NCI-H187 (cell line): Measurements from ENCODE around the gene PCYT2.

ENCODE experiments used
- DNase-seq, 2 experiments: peaks; one replicate each; lab custom pipeline; 2025; lab: John Stamatoyannopoulos, UW

PCYT2 gene

GRCh38 chr17:81942167-81942553 lies 31.0 kb upstream of the PCYT2 start:
- DNase-seq = no peak

DNA sequence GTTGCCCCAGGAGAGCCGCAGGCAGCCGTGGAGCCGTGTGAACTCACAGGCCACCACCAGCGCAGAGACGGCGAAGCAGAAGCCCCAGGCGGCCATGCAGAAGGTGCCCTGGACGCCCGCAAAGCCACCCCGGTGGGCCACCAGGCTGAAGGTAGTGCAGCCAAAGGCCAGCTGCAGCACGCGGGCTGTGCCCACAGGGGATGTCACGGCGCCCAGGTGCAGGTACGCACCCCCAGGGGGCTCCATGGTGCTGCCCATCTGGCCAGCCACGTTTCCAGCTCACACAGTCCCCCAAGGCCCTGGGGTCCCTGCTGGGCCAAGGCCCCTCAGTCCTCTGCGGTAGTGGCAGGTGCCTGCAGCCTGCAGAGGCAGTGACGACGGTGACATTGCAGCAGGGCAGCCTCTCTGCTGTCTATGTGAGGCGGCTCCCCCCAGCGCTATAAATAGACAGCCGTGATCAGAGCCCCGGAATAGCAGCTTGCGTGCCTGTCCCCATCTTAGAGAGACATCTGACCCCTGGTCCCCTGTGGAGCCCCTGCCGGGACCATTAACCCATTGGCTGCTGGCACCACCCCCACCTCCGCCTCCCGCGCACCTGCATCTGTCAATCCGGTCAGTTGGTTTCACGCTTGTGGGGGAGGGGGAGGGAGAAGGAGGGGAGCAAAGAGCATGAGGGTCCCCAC lies 30.4 kb upstream of the PCYT2 start:
- no peak for DNase-seq

DNA sequence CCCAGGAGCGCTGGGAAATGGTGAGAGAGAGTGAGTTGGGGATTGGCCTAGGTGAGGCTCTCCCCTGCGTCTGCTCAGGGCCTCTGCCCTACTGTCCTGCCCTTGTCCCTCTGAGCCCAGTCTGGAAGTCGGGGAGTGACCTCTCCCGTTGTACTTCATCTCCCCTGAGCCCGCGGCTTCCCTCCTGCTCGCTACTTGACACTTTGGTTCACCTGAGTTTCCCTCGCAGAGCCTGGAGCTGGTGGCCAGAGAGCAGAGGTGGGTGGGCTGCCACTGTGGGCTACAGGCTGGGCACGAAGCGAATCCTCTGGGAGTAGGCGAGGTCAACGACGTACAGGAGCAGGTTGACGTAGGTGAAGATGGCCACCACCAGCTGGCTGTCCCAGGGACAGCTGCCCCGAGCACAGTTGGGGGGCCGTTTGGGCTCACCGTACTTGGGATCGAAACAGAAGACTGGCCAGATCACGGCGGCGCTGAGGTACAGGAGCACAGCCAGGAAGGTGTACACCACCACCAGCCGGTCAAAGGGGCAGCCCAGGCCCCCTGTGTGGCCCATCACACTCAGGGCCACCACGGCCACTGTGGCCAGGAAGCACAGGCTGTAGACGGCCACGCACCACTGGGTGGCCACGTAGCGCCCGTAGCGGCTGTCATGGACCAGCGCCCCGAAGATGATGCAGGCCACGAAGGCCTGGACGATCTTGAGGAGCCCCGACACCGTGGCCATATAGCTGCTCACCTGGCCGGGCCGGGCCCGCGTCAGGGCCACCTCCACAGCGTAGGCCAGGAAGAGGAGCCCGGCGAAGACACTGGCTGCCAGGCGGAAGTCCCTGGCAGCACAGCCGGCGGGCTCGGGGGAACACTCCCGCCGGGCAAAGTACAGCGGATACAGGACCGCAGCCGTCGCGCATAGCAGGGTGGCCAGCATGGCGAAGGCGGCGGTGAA lies 29.6 kb upstream of the PCYT2 start:
- DNase-seq = no peak

DNA sequence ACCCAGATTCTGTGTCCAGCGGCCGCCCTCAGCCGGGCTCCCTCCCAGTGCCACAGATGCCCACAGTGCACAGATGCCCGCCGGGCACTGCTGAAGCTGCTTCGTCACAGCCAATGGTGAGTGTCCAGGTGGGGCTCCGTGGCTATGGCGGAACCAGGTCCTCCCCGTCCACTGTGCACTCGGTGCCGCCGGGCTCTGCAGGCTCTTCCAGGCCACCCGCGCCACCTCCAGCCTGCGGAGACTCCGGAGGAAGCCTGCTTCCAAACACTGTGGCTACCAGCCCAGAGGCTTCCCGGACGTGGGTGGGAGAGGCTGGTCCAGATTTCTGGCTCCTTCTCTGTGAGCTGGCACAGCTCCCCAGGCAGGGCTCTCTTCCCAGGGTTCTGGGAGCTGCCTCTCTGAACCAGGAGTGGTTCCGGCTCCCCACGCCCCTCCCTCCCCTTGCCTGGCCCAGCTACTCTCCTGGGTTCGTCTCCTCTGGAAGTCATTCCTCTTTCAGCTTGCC lies 28.7 kb upstream of the PCYT2 start:
- no peak for DNase-seq

DNA sequence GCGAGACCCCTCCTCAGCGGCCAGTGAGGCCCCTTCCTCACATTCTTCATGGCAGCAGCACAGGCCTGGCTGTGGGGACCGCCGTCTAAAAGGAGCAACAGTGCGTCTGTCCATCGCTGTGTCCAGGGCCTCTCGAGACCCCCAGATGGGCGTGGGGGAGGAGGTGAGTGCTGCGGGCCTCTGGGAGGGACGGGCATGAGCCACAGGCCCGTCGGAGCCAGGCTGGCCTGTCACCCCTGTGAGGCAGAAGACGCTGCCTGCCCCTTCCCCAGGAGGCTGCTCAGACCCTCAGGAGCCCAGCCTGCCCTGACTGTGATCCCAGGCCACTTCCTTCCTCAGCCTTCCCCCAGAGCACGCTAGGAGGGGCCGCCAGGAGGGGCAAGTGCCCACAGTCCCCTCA lies 28.0 kb upstream of the PCYT2 start:
- DNase-seq = no peak

DNA sequence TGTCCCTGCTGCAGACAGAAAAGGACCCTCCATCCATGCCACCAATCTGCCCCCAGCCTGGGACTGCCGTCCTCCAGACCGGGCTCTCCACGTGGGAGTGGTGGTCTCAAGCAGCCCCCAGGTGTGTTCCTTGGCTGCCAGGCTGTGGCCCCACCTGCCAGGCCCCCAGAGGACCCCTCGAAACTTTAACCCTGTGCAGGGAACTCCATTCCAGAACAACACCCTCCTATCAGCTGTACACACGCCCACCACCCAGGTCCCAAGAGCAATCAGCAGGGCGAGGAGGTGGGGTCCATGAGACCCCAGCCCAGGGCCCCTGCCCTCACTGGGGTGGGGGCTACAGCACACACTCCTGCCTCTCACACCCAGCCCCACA lies 24.5 kb upstream of the PCYT2 start:
- no peak for DNase-seq

GRCh38 chr17:81934850-81935708 lies 23.9 kb upstream of the PCYT2 start:
- DNase-seq = no peak

GRCh38 chr17:81934098-81934757 lies 23.0 kb upstream of the PCYT2 start:
- no peak for DNase-seq

DNA sequence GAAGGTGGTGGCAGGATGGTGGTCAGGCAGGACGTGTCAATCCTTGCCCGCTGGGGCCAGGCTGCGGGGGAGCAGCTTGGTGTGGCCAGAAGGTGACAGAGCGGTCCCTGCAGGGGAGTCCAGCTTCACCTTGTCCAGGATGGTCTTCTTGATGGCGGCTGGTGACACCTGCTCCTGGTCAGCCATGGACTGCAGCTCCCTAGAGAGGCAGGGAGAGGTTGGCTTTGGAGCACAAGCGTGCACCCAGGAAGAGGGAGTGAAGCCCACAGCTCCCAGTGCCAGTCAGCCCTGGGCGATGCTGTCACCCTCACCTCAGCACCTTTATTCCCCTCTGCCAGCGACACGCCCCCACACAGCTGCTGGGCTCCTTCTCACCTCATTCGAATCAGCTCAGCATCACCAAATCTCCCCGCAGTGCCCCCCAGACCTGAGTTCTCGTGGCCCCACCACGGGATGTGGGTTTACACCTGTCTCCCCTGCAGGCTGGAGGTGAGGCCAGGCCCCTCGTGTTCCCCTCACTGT lies 22.0 kb upstream of the PCYT2 start:
- DNase-seq = no peak

GRCh38 chr17:81932333-81932983 lies 21.3 kb upstream of the PCYT2 start:
- no peak for DNase-seq

DNA sequence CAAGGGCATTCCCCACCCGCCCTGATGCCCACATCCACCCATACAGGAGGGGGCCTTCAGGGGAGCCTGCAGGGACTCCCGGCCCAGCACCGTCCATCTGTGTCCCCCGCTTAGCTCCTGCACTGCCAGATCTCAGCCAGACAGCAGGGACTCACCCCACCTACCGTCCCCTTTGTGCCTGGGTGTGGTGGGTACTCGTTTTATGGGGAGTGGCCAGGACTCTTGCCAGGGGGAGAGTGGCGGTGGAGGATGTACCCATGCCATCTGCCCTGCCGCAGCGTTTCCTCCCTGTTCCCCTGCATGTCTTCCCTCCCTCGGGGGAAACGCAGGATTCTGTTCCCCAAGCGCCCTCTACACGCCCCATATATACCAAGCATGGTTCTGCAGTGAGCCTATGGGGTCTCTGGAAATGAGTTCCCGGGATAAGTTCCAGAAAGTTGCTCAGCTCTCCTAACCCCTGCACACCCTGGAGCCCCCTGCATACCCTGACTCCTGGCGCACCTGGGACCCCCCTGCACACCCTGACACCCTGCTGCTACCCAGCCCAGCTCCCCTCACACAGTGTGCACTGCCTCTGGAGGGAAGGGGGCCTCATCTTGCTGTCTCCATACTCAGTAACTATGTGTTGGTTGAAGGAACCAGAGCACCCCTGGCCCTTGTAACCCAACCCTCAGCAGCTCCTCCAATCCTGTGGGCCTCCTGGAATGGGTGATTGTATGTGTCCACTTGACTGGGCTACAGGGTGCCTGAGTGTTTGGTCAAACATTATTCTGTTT lies 20.5 kb upstream of the PCYT2 start:
- DNase-seq = no peak

DNA sequence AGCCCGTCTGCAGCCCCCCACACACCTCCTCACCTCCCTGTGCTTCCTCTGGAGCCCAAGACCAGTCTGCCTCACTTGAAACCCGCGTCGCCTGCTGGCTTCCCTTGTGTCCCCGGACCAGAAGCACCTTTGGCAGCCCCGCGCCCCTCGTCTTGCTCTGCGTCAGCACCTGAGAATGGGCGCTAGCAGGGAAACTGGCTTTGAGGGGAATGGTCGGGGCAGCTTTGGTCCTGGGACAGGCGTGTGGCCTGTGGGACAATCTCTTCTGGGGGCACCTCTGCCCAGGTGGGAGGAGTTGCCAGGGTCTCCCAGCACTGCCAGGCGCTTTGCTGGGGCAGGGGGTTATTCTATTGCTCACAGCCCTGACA lies 20.0 kb upstream of the PCYT2 start:
- DNase-seq = no peak

- no peak for DNase-seq
Measured at GRCh38 chr17:81930142-81931125, 19.2 kb upstream of the PCYT2 start.

GRCh38 chr17:81929253-81930141 lies 18.3 kb upstream of the PCYT2 start:
- DNase-seq = no peak

DNA sequence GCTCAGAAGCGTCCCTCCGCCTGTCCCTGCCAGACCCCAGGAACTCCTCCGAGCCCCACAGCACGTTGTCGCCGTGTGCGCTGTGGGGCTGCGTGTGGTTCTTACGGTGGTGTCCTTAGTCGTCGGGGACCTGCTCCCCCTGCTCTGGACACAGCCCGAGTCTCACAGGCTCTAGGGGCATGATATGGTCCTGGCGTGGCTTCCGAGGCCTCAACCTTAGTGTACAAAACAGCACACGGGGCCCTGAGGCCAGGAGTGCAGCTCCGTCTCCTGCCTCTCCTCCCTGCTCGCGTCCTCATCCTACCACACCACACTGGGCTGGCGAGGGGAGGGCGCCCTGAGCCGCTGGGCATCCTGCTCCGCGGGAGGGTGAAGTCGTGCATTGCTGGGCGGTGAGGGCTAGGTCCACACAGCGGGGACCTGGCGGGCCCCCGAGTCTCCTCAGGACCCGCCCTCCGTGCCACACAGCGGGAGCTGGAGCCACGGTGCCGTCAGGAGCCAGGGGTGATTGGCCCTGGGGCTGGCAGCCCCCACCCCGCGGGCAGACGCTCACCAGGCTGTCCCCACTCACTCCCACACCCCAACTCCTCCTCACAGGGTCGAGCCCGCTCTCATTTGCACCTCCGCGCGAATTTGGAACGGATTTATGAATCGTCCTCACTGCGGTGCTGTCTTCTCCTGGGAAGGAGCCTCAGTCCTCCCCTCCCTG lies 17.5 kb upstream of the PCYT2 start:
- DNase-seq = no peak

DNA sequence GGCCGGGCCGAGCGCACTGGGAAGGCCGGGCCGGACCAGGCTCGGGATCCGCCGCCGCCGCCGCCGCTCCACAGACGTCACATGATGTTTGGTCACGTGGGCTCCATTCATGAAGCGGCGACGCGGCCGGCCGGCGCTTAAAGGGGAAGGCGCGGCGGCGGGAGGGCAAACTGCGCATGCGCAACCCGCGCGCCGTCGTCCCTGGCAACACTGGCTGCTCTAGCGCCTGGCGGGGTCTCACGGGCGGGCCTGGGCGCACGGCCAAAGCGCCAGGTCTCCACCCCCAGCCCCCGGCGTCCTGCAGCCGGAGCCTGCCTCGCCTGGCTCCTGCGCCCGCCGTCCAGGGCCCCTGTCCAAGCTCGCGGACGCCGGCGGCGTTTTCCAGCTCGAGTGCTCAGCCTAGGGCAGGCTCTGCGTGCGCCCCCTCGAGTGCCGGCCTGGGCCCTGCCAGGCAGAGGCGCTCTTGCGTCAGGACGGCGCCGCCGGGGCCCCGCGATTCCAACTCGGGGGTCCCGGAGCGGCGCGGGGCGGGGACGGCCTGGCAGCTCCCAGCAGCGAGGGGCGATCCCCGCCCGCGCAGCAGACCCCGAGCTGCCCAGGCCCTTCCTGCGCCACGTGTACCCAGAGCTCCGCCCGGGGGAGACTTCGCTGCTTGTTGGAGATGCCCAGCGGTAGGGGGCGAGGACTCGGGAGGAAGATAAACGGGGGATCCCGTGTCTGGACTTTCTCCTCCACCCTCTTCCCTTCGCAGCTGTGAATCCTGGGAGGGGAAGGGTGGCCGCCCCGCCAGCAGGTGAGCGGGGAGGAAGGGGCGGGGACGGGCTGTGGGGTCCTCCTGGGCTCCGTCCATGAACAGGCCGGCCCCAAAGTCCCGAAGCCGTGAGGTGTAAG lies 16.7 kb upstream of the PCYT2 start, which contains the start of gene MAFG:
Gene MAFG, minus strand, starts transcription at position 83 of the 891 bp plus-strand sequence. CDS start 4,550 bp downstream, outside the sequence.
- DNase-seq = peak; percentile 89 to 92
